Body of pancreas (tissue), 4 donors: Measurements from ENCODE around the gene KCNN3.

Experiments used
- POLR2A ChIP-seq, 3 donors: fragments of 450-650 bp; IDR thresholded peaks; one replicate each; pipeline ENCODE4 v1.6.1; 2016; ENCODE audit warnings: antibody characterized with exemption in 3 of 3, mild to moderate bottlenecking in 2 of 3
- TF ChIP-seq, protein P1 (sequence below), 7 experiments: fragments of 450-650 bp in 4 of 7; fragments of 200-600 bp in 3 of 7; sonication (generic) in 3 of 7; IDR thresholded peaks; one replicate each; pipeline ENCODE4 v1.5.1; 2016 to 2019; ENCODE audit warnings: antibody characterized with exemption in 7 of 7

DNA sequence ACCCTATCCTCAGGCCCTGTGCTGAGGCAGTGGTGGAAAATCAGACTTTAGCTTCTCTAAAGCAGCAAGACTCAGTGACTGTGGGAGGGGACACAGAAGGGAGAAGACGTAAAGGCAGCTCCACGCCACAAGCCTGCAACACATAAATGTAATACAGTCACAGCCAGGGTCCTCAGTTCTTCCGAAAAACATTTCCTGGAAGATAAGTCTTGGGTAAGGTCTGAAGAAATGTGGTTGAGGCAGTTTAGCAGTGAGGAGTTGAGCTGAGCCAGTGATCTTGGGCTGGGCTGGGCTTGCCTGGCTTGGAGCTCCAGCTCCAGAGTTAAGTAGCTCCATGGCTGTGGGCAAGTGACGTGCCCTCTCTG, 134.3 kb downstream of the KCNN3 start:
- TF ChIP-seq, protein P1, sequence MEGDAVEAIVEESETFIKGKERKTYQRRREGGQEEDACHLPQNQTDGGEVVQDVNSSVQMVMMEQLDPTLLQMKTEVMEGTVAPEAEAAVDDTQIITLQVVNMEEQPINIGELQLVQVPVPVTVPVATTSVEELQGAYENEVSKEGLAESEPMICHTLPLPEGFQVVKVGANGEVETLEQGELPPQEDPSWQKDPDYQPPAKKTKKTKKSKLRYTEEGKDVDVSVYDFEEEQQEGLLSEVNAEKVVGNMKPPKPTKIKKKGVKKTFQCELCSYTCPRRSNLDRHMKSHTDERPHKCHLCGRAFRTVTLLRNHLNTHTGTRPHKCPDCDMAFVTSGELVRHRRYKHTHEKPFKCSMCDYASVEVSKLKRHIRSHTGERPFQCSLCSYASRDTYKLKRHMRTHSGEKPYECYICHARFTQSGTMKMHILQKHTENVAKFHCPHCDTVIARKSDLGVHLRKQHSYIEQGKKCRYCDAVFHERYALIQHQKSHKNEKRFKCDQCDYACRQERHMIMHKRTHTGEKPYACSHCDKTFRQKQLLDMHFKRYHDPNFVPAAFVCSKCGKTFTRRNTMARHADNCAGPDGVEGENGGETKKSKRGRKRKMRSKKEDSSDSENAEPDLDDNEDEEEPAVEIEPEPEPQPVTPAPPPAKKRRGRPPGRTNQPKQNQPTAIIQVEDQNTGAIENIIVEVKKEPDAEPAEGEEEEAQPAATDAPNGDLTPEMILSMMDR (IDR thresholded peaks at IDR 0.05): no peak
- no peak for TF ChIP-seq POLR2A (IDR thresholded peaks at IDR 0.05)
